ENCODE measurements around the gene ARHGAP15.

ARHGAP15 gene

DNA sequence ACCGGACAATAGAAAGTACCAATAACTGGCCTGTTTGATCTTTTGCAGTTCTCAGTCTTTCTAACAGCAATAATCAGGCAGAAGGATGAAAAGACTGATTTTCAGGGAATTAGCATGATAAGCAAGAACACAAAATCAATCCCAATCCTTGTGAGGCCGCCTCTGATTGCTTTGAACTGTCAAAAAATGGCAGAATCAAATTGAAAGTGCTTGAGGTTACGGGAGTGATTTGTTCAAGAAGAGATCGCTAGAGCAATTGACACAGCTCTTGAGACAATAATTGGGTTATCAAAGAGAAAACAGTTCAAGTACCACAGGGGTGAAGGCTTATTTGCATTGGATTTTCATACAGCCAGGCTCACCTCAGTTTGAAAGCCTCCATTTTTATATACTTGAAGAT lies 663.4 kb downstream of the ARHGAP15 start:
- no peaks in the 10 kb centered on the region for H4K20me1 ChIP-seq (ENCODE audit: insufficient read depth)
- TF ChIP-seq, protein P1, sequence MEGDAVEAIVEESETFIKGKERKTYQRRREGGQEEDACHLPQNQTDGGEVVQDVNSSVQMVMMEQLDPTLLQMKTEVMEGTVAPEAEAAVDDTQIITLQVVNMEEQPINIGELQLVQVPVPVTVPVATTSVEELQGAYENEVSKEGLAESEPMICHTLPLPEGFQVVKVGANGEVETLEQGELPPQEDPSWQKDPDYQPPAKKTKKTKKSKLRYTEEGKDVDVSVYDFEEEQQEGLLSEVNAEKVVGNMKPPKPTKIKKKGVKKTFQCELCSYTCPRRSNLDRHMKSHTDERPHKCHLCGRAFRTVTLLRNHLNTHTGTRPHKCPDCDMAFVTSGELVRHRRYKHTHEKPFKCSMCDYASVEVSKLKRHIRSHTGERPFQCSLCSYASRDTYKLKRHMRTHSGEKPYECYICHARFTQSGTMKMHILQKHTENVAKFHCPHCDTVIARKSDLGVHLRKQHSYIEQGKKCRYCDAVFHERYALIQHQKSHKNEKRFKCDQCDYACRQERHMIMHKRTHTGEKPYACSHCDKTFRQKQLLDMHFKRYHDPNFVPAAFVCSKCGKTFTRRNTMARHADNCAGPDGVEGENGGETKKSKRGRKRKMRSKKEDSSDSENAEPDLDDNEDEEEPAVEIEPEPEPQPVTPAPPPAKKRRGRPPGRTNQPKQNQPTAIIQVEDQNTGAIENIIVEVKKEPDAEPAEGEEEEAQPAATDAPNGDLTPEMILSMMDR (conservative IDR thresholded peaks at IDR 0.05; ENCODE audit: low read depth, low read length): no peak
- no peaks in the 10 kb centered on the region for H3K79me2 ChIP-seq (ENCODE audit: insufficient read depth, low read depth)
- H3K4me3 ChIP-seq (IDR thresholded peaks at IDR 0.05; ENCODE audit: insufficient read depth, low read depth, low read length): no peak overlapping the region
- H3K9ac ChIP-seq: no peak overlapping the region
- H3K4me2 ChIP-seq: no peak overlapping the region
- no peak overlapping the region for H3K27ac ChIP-seq
- H3K4me1 ChIP-seq (ENCODE audit: low read depth, poor library complexity, severe bottlenecking): no peaks in the 10 kb centered on the region
- H3K36me3 ChIP-seq (ENCODE audit: insufficient read depth): no peaks in the 10 kb centered on the region
- H2AFZ ChIP-seq (ENCODE audit: low read depth): no peak overlapping the region
- no peaks in the 10 kb centered on the region for H3K27me3 ChIP-seq (ENCODE audit: insufficient read depth, low read depth)

- no peak overlapping the region for H3K4me3 ChIP-seq (IDR thresholded peaks at IDR 0.05; ENCODE audit: insufficient read depth, low read depth, low read length)
- H2AFZ ChIP-seq (ENCODE audit: low read depth): no peak overlapping the region
- no peaks in the 10 kb centered on the region for H4K20me1 ChIP-seq (ENCODE audit: insufficient read depth)
- H3K27me3 ChIP-seq (ENCODE audit: insufficient read depth, low read depth): no peaks in the 10 kb centered on the region
- H3K27ac ChIP-seq: no peak overlapping the region
- TF ChIP-seq, protein P1 (conservative IDR thresholded peaks at IDR 0.05; ENCODE audit: low read depth, low read length): no peak
- no peaks in the 10 kb centered on the region for H3K79me2 ChIP-seq (ENCODE audit: insufficient read depth, low read depth)
- H3K4me1 ChIP-seq (ENCODE audit: low read depth, poor library complexity, severe bottlenecking): no peaks in the 10 kb centered on the region
- H3K9ac ChIP-seq: no peak overlapping the region
- no peaks in the 10 kb centered on the region for H3K36me3 ChIP-seq (ENCODE audit: insufficient read depth)
- H3K4me2 ChIP-seq: no peak overlapping the region
Observed at GRCh38 chr2:143793381-143793780, 664.2 kb downstream of the ARHGAP15 start.

DNA sequence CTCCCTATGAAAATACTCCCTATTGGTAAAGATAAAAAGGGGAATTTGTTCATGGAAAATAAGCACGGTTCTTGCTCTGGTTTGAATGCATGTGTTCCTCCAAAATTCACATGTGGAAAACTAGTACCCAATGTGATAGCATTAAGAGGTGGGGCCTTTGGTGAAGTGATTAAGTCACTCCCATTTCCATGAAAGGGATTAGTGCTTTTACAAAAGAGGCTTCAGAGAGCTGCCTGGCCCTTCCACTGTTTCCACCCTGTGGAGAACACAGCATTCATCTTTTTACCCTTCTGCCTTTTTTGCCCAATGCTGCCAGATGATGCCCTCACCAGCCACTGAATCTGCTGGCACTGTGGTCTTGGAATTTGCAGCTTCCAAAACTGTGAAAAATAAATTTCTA lies 666.8 kb downstream of the ARHGAP15 start:
- Histone ChIP-seq H4K20me1 (ENCODE audit: insufficient read depth) (no peaks in the 10 kb centered on the region), H2AFZ (ENCODE audit: low read depth) (no peak overlapping the region), H3K4me1 (ENCODE audit: low read depth, poor library complexity, severe bottlenecking) (no peaks in the 10 kb centered on the region), H3K4me2 (no peak overlapping the region), H3K27ac (no peak overlapping the region), H3K4me3 (IDR thresholded peaks at IDR 0.05; ENCODE audit: insufficient read depth, low read depth, low read length) (no peak overlapping the region), H3K9ac (no peak overlapping the region), H3K36me3 (ENCODE audit: insufficient read depth) (no peaks in the 10 kb centered on the region), H3K27me3 (ENCODE audit: insufficient read depth, low read depth) (no peaks in the 10 kb centered on the region), H3K79me2 (ENCODE audit: insufficient read depth, low read depth) (no peaks in the 10 kb centered on the region)
- TF ChIP-seq, protein P1 (conservative IDR thresholded peaks at IDR 0.05; ENCODE audit: low read depth, low read length): no peak

GRCh38 chr2:143801561-143801960 lies 672.3 kb downstream of the ARHGAP15 start:
- Histone ChIP-seq H3K4me2 (no peak overlapping the region), H3K27ac (no peak overlapping the region), H3K79me2 (ENCODE audit: insufficient read depth, low read depth) (no peaks in the 10 kb centered on the region), H3K4me3 (IDR thresholded peaks at IDR 0.05; ENCODE audit: insufficient read depth, low read depth, low read length) (no peak overlapping the region), H3K36me3 (ENCODE audit: insufficient read depth) (no peaks in the 10 kb centered on the region), H2AFZ (ENCODE audit: low read depth) (no peak overlapping the region), H3K9ac (no peak overlapping the region), H3K27me3 (ENCODE audit: insufficient read depth, low read depth) (no peaks in the 10 kb centered on the region), H4K20me1 (ENCODE audit: insufficient read depth) (no peaks in the 10 kb centered on the region), H3K4me1 (ENCODE audit: low read depth, poor library complexity, severe bottlenecking) (no peaks in the 10 kb centered on the region)
- TF ChIP-seq, protein P1 (conservative IDR thresholded peaks at IDR 0.05; ENCODE audit: low read depth, low read length): no peak

Measured in KMS-11 (cell line).